Retinal pigment epithelial cell (primary cell): ENCODE results near the gene COL20A1.

ENCODE experiments used
- DNase-seq: peaks from one replicate; pipeline ENCODE4 v3.0.0-alpha.2; 2010; ENCODE audit warnings: low read depth
- H3K4me3 ChIP-seq: 2 replicates; pipeline ENCODE4 v1.5.1; 2011; ENCODE audit warnings: mild to moderate bottlenecking, low read length, control low read depth, moderate library complexity
- CTCF ChIP-seq: conservative IDR thresholded peaks from 2 replicates; pipeline ENCODE4 v1.5.1; 2011; ENCODE audit warnings: low read depth, low read length, control low read depth, inconsistent platforms

The COL20A1 gene

GRCh38 chr20:63355781-63356295 lies 62.9 kb downstream of the COL20A1 start:
- H3K4me3 ChIP-seq: no peak overlapping the region
- no peak for DNase-seq
- no peak for TF ChIP-seq CTCF

- H3K4me3 ChIP-seq: no peak overlapping the region
- no peak for TF ChIP-seq CTCF
- DNase-seq: no peak
These were observed 63.5 kb downstream of the COL20A1 start for GRCh38 chr20:63356511-63356910.

DNA sequence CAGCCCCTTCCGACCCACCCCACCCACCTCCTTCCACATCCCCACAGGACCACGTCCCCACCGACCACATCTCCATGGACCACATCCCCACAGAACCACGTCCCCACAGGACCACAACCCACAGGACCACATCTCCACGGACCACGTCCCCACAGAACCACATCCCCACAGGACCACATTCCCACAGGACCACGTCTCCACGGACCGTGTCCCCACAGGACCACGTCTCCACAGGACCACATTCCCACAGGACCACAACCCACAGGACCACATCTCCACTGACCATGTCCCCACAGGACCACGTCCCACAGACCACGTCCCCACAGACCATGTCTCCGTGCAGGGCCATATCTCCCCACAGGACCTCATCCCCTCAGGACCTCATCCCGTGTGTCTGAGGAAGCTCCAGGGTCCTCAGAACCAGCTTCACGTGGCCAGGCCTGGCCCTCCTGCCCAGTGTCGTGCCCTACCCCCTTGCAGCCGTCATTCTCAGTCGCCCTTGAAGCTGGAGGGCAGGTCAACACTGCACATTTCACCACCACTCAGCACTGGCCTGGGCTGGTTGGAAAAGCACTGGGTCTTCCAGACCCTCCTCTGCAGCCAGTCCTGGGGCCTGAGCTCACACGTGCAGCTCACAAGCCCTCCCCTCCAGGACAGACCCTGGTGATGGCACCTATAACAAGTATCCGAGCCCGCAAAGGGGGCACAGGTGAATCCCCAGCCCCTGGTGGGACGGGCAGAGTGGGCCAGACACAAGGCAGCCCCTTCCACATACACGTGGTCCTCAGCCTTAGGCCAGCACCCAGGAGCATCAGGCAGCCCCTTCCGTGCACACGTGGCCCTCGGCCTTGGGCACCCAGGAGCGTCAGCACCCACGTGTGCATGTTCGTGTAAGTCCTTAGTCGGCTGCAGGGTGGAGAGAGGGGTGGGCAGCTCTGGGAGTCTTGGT lies 64.2 kb downstream of the COL20A1 start:
- no peak for TF ChIP-seq CTCF
- DNase-seq: no peak
- H3K4me3 ChIP-seq: no peak overlapping the region

GRCh38 chr20:63357921-63358905 lies 65.2 kb downstream of the COL20A1 start:
- TF ChIP-seq CTCF: no peak
- no peak overlapping the region for H3K4me3 ChIP-seq
- no peak for DNase-seq

DNA sequence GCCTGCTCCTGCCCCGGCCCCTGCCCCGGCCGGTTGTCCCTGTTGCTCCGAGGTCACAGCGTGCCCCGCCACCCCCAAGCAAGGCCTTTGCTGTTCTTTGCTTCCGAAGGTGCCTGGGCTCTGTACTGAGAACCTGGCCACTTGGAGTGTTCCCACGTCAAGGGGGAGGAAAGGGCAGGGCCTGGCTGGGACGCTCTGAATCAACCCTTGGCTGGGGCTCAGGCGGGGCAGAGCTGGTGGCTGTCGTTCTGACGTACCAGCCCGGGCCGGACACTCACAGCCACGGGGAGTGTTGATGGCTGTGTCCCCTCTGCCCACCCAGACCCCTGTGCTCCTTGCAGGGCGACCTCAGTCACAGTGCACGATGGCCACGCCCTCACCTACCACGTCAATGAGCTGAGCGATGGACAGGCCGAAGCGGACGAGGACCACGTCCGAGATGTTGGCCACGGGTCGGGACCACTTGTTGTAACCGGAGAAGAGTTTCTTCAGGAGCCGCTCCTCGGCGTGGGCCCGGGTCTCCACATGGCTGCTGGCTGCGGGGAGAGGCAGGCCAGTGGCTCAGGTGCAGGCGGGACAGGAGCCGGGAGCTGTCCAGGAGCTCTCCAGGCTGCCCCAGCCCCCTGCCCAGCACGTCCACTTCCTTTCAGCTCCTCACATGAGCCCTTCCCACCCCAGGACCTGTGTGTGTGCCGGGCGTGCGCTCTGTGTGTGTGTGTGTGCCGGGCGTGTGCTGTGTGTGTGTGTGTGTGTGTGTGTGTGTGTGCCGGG lies 66.4 kb downstream of the COL20A1 start:
- no peak for TF ChIP-seq CTCF
- no peak for DNase-seq
- H3K4me3 ChIP-seq: no peak overlapping the region
